Measurements from ENCODE around the gene GSN. TPM values are rescaled to one million over a fixed set of nuclear protein-coding genes. Genes with fewer than 3 reads are reported as not detected.

Gene GSN
- total and polyA plus RNA-seq, 9 of the 15 experiments (the other 6 are each of a cell fraction or from before 2014, with no cell fraction given): 0.39 to 16.6 (median 8.2) TPM

DNA sequence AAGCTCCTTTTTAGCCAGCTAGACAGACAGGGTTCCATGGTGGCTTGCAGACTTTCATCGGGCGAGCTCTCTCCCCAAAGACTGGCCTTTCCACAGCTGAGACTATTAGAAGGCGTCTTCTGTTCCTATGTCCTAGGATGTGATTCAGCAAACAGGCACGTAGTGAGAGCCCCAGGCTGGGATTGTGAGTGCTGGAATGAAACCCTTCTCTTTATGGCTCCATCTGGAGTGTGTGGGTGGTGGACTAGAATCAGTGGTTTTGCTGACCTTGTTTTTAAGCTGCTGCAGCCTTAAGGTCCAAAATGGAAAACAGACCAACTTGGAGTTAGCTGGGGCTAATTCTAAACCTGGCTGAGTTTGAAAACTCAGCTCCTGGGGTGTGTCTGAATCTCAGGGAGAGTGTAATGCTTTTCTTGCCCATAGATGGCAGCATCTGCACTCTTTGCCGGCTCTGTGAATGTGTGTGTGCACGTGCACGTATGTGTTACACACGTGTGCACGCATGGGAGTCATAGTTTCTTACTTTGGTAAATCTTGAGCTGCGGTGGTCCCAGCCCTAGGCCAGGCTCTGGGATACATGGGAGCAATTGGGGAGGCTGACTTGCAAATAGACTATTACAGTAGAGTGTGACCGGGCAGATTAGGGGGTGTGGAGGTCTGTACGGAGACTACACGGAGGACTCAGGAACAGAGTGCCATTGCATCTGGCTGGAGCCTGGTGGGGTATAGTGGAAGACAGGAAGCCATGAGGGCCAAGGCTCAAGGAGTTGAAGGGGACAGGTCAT is 10.7 kb downstream of the GSN start (continued):
- TF ChIP-seq CCNT2 (IDR thresholded peaks at IDR 0.05; ENCODE audit: borderline replicate concordance, extremely low read depth, insufficient read length, low read depth, low read length) (no peak), JUND (IDR thresholded peaks at IDR 0.05; ENCODE audit: borderline replicate concordance, low read depth, low read length) (peak; percentile 32; the same call in 1 of the 2 replicates), JUND (tag; IDR thresholded peaks at IDR 0.05; ENCODE audit: borderline replicate concordance, low read depth, low read length) (peak; percentile 51; the same call in 2 of the 3 replicates), ZNF165 (CRISPR knock-in tag; IDR thresholded peaks at IDR 0.05; ENCODE audit: borderline replicate concordance) (no peak), KDM1A (IDR thresholded peaks at IDR 0.05) (peak in 1 of 2 experiments; percentile 90; a peak in 2 of 4 replicates), CAMTA2 (CRISPR knock-in tag; conservative IDR thresholded peaks at IDR 0.05) (0 out of 2 replicates have a peak, but pooled peaks have one; percentile 37), MAFK (IDR thresholded peaks at IDR 0.05; ENCODE audit: low read length) (no peak), SOX6 (IDR thresholded peaks at IDR 0.05) (peak; percentile 74), RHOXF2B (CRISPR knock-in tag; conservative IDR thresholded peaks at IDR 0.05) (no peak)
- TF ChIP-seq, protein P1, sequence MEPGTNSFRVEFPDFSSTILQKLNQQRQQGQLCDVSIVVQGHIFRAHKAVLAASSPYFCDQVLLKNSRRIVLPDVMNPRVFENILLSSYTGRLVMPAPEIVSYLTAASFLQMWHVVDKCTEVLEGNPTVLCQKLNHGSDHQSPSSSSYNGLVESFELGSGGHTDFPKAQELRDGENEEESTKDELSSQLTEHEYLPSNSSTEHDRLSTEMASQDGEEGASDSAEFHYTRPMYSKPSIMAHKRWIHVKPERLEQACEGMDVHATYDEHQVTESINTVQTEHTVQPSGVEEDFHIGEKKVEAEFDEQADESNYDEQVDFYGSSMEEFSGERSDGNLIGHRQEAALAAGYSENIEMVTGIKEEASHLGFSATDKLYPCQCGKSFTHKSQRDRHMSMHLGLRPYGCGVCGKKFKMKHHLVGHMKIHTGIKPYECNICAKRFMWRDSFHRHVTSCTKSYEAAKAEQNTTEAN (CRISPR knock-in tag; IDR thresholded peaks at IDR 0.05): peak; percentile 94
- TF ChIP-seq, protein P2, sequence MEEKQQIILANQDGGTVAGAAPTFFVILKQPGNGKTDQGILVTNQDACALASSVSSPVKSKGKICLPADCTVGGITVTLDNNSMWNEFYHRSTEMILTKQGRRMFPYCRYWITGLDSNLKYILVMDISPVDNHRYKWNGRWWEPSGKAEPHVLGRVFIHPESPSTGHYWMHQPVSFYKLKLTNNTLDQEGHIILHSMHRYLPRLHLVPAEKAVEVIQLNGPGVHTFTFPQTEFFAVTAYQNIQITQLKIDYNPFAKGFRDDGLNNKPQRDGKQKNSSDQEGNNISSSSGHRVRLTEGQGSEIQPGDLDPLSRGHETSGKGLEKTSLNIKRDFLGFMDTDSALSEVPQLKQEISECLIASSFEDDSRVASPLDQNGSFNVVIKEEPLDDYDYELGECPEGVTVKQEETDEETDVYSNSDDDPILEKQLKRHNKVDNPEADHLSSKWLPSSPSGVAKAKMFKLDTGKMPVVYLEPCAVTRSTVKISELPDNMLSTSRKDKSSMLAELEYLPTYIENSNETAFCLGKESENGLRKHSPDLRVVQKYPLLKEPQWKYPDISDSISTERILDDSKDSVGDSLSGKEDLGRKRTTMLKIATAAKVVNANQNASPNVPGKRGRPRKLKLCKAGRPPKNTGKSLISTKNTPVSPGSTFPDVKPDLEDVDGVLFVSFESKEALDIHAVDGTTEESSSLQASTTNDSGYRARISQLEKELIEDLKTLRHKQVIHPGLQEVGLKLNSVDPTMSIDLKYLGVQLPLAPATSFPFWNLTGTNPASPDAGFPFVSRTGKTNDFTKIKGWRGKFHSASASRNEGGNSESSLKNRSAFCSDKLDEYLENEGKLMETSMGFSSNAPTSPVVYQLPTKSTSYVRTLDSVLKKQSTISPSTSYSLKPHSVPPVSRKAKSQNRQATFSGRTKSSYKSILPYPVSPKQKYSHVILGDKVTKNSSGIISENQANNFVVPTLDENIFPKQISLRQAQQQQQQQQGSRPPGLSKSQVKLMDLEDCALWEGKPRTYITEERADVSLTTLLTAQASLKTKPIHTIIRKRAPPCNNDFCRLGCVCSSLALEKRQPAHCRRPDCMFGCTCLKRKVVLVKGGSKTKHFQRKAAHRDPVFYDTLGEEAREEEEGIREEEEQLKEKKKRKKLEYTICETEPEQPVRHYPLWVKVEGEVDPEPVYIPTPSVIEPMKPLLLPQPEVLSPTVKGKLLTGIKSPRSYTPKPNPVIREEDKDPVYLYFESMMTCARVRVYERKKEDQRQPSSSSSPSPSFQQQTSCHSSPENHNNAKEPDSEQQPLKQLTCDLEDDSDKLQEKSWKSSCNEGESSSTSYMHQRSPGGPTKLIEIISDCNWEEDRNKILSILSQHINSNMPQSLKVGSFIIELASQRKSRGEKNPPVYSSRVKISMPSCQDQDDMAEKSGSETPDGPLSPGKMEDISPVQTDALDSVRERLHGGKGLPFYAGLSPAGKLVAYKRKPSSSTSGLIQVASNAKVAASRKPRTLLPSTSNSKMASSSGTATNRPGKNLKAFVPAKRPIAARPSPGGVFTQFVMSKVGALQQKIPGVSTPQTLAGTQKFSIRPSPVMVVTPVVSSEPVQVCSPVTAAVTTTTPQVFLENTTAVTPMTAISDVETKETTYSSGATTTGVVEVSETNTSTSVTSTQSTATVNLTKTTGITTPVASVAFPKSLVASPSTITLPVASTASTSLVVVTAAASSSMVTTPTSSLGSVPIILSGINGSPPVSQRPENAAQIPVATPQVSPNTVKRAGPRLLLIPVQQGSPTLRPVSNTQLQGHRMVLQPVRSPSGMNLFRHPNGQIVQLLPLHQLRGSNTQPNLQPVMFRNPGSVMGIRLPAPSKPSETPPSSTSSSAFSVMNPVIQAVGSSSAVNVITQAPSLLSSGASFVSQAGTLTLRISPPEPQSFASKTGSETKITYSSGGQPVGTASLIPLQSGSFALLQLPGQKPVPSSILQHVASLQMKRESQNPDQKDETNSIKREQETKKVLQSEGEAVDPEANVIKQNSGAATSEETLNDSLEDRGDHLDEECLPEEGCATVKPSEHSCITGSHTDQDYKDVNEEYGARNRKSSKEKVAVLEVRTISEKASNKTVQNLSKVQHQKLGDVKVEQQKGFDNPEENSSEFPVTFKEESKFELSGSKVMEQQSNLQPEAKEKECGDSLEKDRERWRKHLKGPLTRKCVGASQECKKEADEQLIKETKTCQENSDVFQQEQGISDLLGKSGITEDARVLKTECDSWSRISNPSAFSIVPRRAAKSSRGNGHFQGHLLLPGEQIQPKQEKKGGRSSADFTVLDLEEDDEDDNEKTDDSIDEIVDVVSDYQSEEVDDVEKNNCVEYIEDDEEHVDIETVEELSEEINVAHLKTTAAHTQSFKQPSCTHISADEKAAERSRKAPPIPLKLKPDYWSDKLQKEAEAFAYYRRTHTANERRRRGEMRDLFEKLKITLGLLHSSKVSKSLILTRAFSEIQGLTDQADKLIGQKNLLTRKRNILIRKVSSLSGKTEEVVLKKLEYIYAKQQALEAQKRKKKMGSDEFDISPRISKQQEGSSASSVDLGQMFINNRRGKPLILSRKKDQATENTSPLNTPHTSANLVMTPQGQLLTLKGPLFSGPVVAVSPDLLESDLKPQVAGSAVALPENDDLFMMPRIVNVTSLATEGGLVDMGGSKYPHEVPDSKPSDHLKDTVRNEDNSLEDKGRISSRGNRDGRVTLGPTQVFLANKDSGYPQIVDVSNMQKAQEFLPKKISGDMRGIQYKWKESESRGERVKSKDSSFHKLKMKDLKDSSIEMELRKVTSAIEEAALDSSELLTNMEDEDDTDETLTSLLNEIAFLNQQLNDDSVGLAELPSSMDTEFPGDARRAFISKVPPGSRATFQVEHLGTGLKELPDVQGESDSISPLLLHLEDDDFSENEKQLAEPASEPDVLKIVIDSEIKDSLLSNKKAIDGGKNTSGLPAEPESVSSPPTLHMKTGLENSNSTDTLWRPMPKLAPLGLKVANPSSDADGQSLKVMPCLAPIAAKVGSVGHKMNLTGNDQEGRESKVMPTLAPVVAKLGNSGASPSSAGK (IDR thresholded peaks at IDR 0.05): peak; percentile 97
- TF ChIP-seq, protein P3, sequence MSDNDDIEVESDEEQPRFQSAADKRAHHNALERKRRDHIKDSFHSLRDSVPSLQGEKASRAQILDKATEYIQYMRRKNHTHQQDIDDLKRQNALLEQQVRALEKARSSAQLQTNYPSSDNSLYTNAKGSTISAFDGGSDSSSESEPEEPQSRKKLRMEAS (CRISPR knock-in tag; IDR thresholded peaks at IDR 0.05): peak; percentile 99
- TF ChIP-seq, protein P4, sequence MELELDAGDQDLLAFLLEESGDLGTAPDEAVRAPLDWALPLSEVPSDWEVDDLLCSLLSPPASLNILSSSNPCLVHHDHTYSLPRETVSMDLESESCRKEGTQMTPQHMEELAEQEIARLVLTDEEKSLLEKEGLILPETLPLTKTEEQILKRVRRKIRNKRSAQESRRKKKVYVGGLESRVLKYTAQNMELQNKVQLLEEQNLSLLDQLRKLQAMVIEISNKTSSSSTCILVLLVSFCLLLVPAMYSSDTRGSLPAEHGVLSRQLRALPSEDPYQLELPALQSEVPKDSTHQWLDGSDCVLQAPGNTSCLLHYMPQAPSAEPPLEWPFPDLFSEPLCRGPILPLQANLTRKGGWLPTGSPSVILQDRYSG (tag; conservative IDR thresholded peaks at IDR 0.05; ENCODE audit: low read depth): no peak

All from K562 (cell line).